Measurements from ENCODE around the gene EIF4G3.

GRCh38 chr1:20972855-20973254, 203.8 kb downstream of the EIF4G3 start:
- TF ChIP-seq CTCF (IDR thresholded peaks at IDR 0.05) (no peak), POLR2AphosphoS5 (IDR thresholded peaks at IDR 0.05) (no peak)

All from transverse colon (tissue), 4 donors.